Measurements from ENCODE around the gene DCC.

GRCh38 chr18:52746986-52747385, 407.0 kb downstream of the DCC start:
- TF ChIP-seq SUZ12 (IDR thresholded peaks at IDR 0.05) (no peak), HDGF (IDR thresholded peaks at IDR 0.05; ENCODE audit: borderline replicate concordance) (no peak), TARDBP (IDR thresholded peaks at IDR 0.05) (no peak), FOXK2 (IDR thresholded peaks at IDR 0.05) (no peak), ARNT (IDR thresholded peaks at IDR 0.05) (no peak)

All from HEK293T (cell line).